GM21619 (cell line): Measurements from ENCODE around the gene LRRC40.

ENCODE experiments used
- ATAC-seq: cut with Tn5 transposase; IDR thresholded peaks from one replicate; pipeline ENCODE4 v1.9.1; 2021; ENCODE audit not compliant: unreplicated experiment

The LRRC40 gene

DNA sequence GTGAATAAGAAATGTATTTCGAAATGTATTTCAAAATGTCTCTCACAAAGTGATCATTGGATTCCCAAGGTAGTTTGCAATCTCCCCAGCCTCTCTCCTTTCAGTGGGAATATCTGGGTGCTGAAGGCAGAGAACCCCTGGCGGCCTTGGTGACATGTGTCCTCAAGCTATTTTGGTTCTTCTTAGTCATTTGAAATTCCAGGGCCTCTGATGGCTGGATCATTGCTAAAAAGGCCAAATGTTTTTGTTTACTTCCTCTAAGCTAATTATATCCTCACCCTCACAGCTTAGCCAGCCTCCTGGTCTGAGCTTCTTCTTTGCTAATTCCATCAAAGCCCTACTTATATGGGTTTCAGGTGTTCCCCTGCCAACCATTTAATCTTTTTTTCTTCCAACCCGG lies 71.2 kb downstream of the LRRC40 start:
- ATAC-seq, result no peak

DNA sequence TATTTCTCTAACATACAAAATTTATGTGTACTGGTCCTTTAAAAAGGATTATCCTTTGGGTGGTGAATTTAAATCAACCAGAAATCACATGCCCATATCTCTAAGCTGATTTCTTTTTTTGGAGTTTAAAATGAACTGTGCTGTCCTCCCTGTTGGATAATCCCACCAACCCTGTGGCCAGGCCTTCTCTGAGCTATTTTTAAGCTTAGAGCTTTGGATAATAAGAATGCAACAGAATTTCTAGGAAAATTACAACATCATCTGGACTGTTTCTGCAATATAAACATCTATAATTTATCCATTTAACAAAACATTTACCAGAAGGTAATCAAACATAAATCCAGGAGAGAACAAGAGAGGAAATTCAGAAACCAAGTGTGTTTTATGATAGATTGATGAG lies 88.3 kb downstream of the LRRC40 start:
- no peak for ATAC-seq

DNA sequence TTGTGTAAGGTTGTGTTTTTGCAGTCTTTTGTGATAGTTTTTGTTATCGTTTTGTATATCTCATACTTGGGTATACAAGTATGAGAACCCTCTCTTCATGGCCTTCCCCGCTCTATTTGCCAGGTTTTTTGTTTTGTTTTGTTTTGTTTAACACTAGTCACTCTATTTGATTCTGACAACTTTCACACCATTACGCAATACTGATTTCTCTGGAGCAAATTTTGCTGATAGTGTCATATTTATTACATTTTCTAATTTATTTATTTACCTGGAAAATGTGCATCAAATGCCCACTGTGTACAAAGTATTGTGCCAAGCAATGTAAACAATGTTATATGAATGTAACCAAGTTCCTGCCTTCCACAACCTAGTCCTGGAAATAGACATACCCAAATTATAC lies 90.1 kb downstream of the LRRC40 start:
- ATAC-seq, result no peak

DNA sequence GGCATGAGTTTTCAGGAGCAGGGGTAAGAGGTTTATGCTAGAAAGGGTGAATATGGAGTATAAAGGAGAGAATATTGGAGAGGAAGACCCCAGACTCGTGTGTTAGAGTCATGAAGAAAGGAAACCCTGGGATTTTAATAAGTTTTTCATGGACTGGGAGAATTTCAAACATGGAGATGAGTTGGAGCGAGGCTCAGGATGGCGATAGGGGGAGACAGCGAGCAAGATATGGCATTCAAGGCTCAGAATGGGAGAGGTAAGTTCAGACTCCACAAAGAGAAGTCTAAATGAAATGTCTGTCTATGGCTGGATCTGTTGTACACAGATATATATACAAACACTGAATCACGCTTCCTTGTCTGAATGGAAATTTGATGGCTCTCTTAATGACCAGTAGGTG lies 92.5 kb downstream of the LRRC40 start:
- no peak for ATAC-seq

DNA sequence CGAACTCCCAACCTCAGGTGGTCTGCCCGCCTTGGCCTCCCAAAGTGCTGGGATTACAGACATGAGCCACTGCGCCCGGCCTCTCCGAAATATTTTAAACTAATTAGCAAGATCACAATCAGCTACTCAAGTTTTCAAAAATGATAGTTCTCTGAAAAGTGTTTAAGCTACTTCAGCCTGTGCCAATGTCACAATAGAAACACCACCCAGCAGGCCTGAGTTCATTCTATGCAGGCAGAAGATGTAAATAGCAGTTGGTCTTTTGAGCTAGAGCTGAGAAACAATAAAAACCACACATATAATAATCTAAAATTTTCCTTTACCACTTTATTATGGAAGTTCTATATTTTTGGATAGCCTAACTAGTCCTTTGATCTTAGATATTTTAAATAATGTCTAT lies 96.1 kb downstream of the LRRC40 start:
- no peak for ATAC-seq

DNA sequence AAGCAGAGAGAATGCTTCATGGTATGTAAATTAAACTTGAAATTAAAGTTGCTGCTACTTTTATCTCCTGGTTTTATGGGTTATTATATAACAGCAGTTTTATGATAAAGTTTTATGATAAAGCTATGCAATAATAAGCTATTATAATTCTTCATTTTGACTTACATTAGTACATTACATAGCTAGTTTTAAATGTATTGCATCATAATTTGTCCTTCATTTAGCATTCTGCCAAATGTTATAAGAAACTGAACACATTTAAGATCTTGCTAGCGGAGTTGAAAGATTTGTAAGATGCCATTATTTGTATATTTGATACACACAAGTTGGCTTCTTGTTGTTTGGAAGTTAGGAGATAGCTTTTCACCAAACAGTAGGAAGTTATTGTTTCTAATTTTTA lies 101.6 kb downstream of the LRRC40 start:
- no peak for ATAC-seq

DNA sequence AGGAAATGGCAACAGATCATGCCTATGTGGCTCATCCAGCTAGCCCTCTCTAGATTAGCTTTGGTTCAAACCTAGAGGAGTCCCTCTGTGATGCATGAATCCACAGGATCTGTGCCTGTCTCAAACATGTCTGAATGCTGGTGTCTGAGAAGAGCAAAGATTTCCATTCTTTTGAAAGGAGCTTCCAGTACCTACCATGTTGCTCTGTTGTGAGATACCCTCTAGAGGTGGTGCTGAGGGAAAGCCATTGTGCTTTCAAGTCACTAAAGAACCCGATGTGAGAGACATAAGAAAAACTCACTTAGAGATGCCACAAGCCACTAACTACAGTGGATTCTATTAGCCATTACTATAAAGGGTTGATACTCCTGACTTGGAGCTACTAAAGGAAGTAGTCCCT lies 103.6 kb downstream of the LRRC40 start:
- no peak for ATAC-seq

DNA sequence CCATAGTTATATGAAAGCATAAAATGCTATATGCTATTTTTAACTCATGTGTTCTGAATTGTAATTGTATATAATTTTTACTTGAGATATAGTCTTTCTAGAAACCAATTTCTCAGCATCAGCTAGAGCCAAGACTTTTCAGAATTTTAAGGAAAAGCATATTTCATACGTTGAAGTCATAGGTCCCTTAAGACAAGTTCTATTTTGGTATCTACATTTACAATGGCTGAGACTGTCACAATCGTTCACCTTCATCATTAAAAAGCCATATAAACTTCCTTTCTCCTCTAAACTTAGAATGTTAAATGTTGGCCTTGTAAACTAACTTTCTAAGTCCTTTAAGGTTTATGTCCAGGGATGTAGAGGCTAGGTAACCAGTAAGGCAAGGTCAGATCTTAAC lies 104.1 kb downstream of the LRRC40 start:
- no peak for ATAC-seq
